Measurements from ENCODE around the gene SLC6A17.
A peak's percentile ranks its signal among the peaks of the same experiment; 100 is the strongest.

The SLC6A17 gene

DNA sequence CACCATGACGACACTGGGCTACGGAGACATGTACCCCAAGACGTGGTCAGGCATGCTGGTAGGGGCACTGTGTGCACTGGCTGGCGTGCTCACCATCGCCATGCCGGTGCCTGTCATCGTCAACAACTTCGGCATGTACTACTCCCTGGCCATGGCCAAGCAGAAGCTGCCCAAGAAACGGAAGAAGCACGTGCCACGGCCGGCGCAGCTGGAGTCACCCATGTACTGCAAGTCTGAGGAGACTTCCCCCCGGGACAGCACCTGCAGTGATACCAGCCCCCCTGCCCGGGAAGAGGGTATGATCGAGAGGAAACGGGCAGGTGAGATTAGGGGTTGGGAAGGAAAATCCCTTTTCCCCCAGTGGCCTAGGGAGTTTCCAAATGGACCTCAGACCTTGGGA is 73.3 kb downstream of the SLC6A17 start:
- no peak for DNase-seq

DNA sequence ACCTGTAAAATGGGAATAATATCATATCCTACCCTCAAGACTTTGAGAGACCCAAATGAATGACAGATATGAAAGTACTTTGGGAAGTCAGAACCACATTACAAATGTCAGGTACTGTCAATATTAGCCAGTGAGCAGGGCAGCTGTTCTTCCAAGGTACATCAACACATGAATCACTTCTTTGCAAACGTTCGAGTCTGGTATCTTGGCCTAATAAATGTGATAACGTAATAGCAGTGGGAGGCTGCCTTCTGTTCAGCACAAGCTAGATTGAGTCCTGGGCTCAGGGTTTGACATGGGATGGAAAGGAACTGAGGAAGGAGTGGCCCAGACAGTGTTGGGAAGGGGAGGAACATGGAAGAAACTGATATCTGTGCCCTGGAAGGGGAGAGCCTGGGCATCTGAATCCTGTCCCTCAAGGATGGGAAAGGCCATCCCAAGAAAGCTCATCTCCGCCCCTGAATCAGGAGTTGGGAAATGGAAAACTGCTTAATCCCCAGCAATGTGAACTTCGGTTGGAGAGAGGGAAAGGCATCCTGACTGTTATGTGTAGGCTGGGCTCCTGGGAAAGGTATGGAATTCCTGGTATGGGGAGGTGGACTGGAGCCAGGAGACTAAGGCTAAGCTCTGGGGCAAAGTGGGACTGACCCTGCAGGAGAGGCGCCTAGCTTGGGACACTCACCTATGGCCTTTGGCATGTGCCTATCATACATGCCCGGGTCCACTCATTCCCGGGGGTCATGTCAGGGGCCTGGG is 74.1 kb downstream of the SLC6A17 start:
- no peak for DNase-seq

DNA sequence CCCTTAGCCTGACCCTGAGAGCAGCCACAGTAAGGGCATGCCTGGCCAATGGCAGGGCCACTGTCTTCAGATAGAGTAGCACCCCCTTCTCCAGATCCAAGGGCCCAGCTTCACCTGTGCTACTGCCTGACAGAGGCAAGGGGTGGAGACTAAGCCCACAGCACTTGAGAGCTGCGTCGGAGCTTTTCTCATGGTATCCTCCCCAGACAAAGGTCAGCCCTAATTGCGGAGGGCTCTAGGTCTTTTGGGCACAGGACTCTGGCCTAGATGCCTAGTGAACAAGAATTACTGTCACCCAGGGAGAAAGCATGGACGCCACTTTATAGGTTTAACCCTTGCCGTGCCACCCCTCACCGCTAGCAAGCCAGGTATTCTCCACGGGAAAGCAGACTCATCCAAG is 74.9 kb downstream of the SLC6A17 start:
- no peak for DNase-seq

DNA sequence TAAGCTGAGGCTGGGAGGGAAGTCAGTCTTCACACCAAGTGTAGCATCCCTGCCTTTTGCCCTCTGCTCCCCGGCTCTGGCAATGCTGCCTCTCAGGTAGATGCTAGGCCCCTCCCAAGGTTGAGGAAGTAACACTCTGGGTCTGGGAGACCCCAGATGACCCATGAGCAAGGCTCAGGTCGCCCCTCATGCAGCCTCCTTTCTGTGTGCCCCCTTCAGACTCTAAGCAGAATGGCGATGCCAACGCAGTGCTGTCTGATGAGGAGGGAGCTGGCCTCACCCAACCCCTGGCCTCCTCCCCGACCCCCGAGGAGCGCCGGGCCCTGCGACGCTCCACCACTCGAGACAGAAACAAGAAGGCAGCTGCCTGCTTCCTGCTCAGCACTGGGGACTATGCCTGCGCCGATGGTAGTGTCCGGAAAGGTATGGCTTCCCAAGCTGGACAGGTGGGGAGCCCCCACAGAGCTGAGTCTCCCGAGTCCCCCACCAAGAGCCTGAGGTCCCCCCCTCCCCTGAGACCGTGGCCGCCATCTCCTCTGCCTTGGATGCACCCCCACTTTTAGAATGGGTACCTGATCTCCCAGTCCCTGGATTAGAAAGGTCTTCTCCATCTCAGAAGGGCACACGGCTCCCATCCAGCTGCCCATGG is 75.6 kb downstream of the SLC6A17 start:
- DNase-seq, result no peak

DNA sequence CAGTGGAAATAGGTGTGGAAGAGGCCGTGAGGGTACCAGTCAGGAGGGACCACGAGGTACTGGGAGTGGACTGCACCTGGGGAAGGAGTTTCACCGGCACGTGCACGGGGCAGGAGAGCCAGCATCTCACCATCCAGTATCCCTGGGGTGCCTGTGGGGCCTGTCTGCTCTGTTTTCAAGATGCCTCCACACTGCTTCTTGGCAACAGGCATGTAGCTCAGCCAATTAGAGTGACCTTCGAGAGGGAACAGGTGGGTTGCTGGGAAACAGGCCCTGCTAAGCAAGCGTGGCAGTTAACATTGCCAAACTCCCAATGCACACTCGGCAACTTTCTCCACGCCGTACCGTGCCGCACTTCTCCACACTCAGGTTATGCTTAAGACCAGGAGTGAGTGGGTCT is 77.5 kb downstream of the SLC6A17 start:
- DNase-seq, result no peak

DNA sequence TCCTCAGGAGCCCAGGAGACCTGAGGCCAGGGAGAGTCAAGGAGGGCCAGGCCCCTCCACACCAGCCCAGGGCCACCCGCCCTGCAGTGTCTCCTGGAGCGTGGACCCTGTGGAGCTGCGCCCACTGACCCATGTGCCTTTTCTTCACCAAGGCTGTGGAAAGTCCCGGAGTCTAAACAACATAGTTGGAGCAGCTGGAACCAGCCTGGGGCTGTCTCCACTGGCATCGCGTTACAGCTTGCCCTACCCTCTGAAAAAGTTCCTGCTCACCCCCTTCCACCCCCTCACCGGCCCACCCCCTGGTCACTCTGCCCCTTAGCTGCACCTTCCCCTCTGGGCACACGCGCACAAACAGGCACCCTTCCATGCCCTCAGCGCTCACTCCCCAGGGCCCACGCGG is 78.1 kb downstream of the SLC6A17 start:
- no peak for DNase-seq

DNA sequence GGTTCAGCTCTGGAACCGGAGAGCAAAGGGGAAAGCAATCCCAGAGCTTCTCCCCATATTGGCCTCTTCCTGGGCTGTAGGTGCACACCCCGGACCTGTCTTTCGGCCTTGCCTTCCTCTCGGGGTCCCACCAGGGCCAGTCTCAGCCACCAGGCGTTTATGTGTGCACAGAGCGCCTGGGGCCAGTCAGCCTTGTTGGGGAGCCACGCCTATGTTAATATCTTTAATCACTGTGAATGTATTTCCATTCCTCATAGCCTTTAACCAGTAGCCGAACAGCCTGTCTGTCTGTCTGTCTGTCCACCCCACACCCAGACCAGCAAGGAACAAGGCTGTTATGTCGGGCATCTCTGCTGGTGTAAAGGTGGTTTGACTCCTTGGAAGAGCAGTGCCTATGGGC is 78.6 kb downstream of the SLC6A17 start:
- peak in 1 of 2 experiments; percentile 22 for DNase-seq

DNA sequence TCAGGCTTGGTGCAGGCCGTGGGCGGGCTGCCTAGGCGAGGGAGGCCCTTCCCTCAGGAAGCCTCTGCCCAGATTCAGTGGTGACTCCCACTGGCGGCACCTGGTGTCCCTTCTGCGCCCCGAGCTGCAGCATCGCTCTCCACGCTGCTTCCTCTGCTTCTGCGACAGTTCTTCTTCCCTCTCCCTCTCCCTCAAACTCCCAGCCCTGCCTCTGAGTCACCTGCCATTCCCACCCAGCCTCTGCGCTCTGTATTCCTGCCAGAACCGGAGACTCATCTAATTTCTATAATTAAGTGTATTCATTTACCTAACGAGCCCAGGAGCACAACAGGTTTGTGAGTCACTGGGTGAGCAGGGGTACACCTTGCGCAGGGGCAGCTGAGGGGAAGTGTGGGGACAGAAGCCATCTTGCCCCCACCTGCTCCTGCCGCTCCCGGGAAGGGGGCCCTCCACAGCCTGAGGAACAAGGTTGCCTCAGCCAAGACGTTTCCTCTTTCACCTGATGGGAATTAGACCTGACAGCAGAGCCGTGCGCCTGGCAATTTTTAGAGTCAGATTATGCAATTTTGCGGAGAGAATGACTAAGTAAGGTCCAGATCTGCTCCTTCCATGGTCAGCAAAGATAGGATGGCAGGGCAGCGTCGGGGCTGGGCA is 79.2 kb downstream of the SLC6A17 start:
- no peak for DNase-seq

DNA sequence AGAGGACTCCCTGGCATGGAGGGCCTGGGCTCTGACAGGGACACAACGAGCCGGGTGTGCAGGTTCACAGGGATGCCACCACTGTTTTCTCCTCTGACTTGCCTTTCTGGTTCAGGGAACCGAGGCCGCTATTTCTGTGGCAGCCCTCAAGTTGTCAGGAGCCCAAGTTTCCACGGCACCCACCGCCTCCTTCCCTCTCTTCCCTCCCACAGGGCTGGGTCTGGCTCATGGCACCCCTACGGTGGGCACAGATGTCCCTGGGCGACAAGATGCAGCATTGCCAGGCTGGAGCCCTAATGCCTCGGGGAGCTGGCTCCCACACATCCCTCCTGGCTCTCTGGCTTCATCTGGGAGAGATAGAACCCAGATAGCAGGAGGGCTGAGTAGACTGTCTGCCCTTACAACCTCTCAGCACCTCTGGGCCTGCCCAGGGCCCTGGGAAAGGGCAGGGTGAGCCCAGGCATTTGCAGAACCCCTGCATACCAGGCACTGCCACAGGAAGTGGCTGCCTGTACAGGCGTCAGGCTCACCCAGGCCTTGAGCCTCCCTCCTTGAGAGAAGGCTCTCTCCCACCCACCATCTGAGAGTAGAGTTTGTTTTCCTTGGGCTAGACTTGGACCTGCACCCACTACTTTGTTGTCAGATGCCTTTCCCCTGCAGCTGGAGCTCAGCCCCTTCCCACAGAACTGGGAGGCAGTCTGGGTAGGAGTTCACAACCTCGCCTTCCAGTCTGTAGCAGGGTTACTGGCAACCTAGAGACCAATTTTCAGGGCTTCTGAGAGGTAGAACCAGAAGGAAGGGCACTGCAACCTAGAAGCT is 80.3 kb downstream of the SLC6A17 start:
- DNase-seq, result no peak

DNA sequence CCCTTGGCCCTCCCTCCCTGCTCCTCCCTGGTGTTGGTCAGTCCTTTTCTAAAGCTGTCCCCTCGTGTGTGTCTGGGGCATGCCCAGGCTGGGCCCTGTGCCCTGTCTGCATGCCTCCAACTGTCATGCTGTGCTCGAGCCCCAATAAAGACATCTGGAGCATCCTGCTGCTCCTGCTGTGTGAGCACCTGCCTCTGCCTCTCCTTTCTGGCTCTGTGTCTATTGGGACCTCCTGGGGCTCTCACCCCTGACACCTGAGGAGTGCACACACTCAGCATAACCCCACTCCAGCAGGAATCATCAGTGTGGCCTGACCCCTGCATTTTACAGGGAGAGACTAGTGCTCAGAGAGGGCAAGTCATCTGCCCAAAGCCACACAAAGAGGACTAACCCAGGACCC is 83.6 kb downstream of the SLC6A17 start:
- no peak for DNase-seq

DNA sequence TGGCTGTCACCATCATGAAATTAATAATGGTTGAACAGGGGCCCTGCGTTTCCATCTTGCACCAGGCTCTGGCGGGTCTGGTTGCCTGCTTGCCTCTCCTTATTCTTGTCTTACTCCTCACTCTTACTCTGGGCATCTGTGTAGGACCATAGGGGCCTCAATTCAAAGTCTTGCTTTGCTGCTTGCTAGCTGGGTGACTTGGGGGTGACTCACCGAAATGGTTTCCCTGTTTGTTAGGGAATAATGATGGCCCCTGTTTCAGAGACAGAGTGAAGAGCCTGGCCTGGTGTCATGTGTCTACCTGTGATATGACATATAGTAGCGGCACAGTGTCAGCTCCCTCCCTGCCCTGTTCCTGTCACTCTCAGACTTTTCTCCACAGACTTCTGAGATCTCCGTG is 84.4 kb downstream of the SLC6A17 start:
- DNase-seq, result no peak

DNA sequence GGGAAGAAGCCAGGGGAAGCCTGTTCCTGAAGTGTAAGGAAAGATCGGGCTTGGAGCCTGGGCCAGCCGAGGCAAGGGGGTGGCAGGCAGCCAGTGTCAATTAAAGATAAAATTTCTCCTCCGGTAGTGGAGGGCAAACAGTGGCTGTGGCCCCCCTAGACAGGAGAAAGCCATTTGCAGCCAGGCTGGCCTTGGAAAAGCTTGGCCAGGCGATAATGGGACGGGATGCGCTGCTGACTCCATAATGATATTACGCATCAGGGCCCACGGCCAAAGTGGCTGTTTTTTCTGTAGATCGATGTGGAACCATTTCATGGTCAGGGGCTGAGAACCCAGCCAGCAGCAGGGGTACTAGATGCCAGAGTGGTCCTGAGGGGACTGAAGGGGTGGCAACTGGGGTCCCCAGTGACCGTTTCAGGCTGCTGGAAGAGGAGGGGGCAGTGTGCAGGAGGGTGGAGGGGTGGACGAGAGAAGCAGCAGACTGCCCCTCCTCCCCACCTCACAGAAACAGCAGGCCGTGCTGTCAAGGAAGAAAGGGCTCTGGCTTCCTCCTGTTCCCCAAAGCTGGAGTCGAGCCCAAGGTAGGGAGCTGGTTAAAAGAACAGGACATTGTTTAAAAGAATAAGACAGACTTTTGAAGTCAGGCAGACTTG is 85.0 kb downstream of the SLC6A17 start:
- DNase-seq, result no peak

DNA sequence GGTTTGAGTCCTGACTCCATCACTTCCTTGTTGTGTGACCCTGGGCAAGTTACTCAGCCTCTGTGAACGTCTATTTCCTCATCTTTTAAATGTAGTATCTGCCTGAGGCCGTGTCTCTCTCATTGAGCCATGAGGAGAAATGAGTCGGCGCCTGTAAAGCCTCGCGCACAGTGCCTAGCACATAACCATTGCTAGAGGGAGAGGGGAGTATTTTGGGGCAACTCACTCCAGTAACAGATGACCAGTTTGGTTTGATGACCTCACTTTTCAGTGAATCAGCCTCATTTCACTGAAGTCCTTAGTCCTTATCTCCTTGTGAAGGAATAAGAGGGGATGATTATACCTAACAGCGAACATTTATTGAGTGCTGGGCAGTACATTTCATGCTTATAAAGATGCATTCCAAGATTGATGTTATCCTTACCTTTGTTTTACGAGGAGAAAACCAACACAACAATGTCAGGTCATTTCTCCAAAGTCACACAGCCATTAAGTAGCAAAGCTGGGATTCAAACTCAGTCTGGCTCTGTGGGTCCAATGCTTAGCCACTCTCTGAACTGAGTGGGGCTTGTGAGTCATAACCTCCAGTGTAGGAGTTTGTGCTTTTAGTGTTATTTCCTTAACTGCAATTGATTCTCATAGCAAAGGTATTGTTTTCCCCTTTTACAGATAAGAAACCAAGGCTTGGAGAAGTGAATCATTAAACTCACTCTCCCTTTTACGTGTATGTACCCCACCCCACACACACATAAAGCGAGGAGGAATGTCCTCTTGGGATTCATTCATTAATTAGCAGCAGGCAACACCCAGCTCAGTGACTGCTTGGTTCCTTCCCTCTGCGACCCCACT is 85.8 kb downstream of the SLC6A17 start:
- DNase-seq, result no peak

DNA sequence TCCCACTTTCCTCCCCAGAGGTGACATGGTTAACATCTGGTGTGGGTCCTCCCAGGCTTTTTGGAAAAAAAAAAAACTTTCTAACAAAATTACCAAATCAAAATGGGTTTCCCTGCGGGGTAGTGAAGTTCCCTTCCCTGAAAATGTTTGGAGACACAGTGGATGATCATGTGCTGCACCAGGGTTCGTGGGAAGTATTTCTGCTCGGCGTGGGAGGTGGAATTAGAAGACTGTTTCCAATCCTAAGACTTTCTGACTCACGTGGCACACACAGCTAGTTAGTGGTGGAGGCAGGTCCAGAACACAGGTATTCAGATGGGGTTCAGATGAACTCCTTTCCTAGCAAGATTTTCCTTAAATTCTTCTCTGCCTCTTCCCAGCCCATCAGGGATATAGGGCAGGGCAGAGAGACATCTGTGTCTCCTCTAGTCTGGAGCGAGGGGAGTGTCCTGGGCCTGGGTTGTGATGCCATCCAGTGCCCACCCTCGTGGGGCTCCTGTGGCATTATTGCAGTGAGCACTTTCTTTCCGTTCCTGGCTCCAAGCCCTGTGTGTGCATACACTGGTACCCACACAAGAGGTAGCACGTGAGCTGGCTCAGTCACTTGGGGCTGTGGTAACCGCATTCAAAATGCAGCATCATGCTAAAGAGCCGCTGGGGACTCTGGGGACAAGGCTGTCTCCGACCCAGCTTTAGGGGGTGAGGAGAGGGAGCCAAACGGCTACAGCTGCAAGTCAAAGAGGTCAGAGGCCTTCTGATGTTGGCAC is 87.3 kb downstream of the SLC6A17 start:
- no peak for DNase-seq

DNA sequence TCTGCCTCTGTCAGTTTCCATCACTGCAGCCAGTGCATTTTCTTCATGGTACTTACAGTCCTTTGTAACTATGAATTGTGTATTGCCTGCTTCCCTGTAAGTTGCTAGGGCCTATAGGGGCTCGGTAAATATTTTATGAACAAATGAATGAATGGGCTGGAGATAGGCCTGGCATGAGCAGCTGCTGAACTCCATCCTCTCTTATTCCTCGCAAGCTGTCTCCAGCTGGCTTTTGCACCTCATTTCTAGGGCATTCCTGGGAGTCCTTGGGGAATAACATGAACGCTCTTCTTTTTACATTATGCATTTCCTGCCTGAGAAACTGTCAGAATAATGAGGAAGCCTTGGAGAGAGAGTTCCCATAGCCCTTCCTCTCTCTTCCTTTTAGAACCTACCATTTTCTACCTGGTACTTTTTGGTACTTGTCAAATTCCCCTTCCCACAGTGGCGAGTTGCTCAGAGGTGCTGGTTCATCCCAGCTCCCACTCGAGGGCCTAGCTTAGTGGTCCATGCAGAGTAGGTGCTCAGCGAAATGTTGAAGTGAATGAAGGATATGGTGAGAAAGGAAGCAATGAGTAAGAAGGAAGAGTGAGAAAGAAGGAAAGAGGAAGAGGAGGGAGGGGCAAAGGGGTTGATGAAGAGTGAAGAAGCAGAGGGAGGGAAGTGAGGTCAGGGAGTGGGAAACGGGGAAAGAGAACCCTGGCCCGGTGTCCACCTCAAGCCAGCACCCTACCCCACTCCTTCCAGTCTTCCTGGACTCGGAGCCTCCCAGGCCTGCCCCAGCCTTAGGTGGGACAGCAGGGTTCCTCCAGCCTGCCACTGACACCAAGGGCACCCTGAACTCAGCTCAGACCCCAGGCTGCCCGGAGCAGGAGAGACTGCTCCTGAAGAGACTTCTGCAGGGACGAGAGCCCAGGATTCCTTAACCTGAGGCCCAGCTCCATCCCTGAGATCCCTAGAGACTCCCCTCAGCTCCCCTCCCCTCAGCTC is 89.4 kb downstream of the SLC6A17 start:
- peak in 1 of 2 experiments; percentile 26 for DNase-seq

DNA sequence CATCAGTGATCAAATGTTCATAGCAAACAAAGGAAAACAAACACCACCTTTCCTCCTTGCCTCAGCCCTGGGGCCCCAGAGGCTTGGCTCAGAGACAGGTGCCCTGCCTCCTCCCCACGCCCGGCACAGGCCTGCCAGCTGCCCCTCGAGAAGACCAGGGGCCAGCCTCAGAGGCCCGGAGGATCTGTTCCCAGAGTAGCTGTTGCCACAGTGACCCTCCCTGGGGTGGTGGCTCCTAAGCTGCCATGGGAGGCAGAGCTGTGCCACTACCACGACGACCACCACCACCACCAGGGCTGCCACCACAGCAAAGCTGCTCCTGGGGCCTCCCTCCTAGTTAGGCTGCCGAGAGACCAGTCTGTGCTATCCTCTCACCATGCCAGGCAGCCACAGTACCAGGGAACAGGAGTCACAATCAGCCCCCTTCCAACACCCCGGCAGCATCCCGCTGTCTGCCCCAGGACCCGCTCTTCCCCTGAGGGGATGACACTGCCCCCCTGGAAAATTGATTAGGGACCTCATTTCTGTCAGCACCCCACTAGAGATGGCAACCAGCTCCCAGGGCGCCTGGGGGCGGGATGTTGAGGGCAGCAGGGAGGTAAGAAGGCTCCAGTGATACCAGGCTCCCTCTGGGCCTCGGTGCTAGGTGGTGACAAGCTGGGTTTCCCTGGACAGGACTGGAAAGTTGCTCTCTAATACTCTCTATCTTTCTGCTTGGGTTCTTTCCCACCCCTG is 90.3 kb downstream of the SLC6A17 start:
- peak; percentile 10 to 52 for DNase-seq

DNA sequence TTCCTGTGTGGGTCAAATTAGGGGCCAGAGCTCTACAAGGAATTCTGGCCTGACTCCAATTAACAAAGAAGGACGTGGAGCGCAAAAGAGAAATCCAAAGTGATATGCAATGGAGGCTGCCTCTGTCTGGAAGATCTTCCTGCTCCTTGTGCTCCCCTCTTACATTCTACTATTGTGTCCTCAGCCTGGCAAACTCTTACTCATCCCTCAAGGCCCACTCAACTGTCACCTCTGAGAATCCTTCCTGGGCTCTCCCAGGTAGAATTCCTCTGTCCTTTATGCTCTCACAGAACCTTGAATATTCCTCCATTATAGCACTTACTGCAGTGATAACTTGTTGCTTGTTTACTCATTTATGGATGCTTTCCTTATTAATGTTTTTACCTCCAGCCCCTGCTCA is 91.2 kb downstream of the SLC6A17 start:
- DNase-seq, result no peak

DNA sequence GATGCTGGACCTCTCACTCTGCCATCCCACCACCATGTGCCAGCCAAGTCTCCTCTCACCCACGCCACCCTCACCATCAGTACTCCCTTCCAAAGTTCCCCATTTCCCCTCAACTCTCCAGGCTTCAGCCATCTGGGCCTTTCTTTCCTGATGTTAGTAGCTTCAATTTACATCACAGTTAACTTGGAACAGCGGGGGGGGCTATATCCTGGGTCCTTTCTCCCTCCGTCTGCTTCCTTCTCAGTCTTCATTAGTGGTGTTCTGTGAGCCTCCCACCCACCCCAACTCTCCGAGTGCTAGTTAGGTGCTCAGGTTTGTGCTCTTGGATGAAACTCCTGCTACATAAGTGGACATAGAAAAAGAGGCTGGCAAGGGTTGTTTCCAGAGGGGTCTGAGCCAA is 91.8 kb downstream of the SLC6A17 start:
- DNase-seq, result no peak

DNA sequence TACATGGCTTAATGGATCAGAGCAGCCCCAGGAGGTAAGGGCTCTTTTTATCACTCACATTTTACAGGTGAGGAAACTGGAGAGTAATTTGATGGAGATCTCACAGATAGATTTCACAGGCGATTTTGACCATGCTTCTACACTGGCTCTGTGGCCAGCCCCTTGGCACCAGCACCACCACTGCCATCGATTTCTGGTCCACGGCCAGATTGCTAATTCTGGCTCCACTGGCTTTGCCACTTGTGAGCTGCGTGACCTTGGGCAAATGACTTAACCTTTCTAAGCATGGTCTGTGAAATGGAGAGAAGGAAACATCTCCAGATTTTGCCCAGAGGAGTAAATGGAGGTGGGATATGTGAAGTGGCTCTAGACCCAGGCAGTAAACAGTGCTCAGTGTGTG is 92.4 kb downstream of the SLC6A17 start:
- DNase-seq, result no peak
